Parathyroid adenoma (tissue), 2 donors: ENCODE measurements around the gene PRKCA.
A peak's percentile ranks its signal among the peaks of the same experiment; 100 is the strongest.

ENCODE experiments used
- H2AFZ ChIP-seq: fragments of 300-600 bp; sonication (generic); one replicate; pipeline ENCODE4 v1.7.0; 2017; ENCODE audit warnings: antibody characterized with exemption, mild to moderate bottlenecking
- H3K27ac ChIP-seq: fragments of 300-600 bp; sonication (generic); one replicate; pipeline ENCODE4 v1.7.0; 2017
- H3K27me3 ChIP-seq: fragments of 300-600 bp; sonication (generic); one replicate; pipeline ENCODE4 v1.7.0; 2017; ENCODE audit warnings: low read length; ENCODE audit not compliant: control insufficient read depth, insufficient read depth
- H3K36me3 ChIP-seq: fragments of 300-600 bp; sonication (generic); one replicate; pipeline ENCODE4 v1.7.0; 2017; ENCODE audit warnings: low read length; ENCODE audit not compliant: control insufficient read depth, insufficient read depth
- H3K4me1 ChIP-seq: fragments of 300-600 bp; sonication (generic); one replicate; pipeline ENCODE4 v1.7.0; 2017; ENCODE audit warnings: control low read depth
- H3K4me2 ChIP-seq: fragments of 300-600 bp; sonication (generic); one replicate; pipeline ENCODE4 v1.7.0; 2017; ENCODE audit warnings: low read length
- H3K4me3 ChIP-seq: fragments of 300-600 bp; sonication (generic); one replicate; pipeline ENCODE4 v1.7.0; 2017; ENCODE audit warnings: low read depth, low read length
- H3K79me2 ChIP-seq: fragments of 300-600 bp; sonication (generic); one replicate; pipeline ENCODE4 v1.7.0; 2017; ENCODE audit warnings: control low read depth
- H3K9ac ChIP-seq: fragments of 300-600 bp; sonication (generic); one replicate; pipeline ENCODE4 v1.7.0; 2017; ENCODE audit warnings: mild to moderate bottlenecking
- H3K9me3 ChIP-seq: fragments of 300-600 bp; sonication (generic); one replicate; pipeline ENCODE4 v1.7.0; 2017; ENCODE audit warnings: low read length; ENCODE audit not compliant: control insufficient read depth
- TF ChIP-seq, protein P1 (sequence below): fragments of 300-600 bp; sonication (generic); IDR thresholded peaks from one replicate; pipeline ENCODE4 v1.7.0; 2017; ENCODE audit warnings: antibody characterized with exemption, mild to moderate bottlenecking
- donor health status: primary hyperparathyroidism.

The PRKCA gene

DNA sequence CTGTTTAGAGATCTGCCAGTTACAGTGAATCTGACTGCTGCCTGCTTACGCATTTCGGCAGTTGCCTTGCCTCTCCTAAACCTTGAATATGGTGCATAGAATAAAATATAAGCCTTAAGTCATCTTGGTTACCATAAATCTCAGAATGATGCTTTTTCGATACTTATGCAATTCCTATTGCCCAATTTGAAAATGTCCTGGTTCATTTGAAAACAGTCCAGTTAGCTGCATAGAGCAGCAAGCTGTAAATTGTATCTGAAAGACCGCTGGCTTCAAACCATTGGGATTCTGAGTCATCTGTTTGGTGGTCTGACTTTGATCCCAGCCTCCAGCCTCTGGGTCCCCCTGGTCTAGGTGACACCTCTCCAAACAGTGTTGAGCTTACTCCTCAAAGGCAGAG, 2.7 kb upstream of the PRKCA start:
- H3K79me2 ChIP-seq, result no peaks in the 10 kb centered on the region
- H3K9ac ChIP-seq, result no peak overlapping the region
- no peaks in the 10 kb centered on the region for H3K27me3 ChIP-seq
- H3K4me3 ChIP-seq, result no peak overlapping the region
- H3K4me1 ChIP-seq, result no peaks in the 10 kb centered on the region
- H3K27ac ChIP-seq, result no peak overlapping the region
- H3K4me2 ChIP-seq, result no peak overlapping the region
- TF ChIP-seq, protein P1, sequence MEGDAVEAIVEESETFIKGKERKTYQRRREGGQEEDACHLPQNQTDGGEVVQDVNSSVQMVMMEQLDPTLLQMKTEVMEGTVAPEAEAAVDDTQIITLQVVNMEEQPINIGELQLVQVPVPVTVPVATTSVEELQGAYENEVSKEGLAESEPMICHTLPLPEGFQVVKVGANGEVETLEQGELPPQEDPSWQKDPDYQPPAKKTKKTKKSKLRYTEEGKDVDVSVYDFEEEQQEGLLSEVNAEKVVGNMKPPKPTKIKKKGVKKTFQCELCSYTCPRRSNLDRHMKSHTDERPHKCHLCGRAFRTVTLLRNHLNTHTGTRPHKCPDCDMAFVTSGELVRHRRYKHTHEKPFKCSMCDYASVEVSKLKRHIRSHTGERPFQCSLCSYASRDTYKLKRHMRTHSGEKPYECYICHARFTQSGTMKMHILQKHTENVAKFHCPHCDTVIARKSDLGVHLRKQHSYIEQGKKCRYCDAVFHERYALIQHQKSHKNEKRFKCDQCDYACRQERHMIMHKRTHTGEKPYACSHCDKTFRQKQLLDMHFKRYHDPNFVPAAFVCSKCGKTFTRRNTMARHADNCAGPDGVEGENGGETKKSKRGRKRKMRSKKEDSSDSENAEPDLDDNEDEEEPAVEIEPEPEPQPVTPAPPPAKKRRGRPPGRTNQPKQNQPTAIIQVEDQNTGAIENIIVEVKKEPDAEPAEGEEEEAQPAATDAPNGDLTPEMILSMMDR, result no peak
- H2AFZ ChIP-seq, result no peak overlapping the region
- no peaks in the 10 kb centered on the region for H3K36me3 ChIP-seq
- H3K9me3 ChIP-seq, result no peaks in the 10 kb centered on the region

DNA sequence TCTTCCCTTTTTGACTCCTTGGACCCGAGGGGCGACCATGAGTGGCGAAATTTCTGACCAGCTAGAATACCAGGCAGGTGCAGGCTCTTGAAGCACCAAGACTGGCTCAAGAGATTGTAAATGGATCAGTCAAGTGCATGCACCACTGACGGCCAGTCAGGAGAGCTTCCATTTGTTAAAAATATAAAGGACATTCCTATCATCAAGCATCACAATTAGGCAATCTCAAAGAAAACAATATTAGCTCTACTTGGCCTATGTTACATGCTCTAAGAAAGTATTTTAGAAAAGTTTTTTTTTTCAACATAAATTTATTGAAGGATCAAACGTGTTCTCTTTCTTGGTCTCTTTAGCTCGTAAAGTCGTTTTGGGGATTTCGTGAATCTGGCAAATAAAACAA, 1.5 kb upstream of the PRKCA start:
- H3K4me1 ChIP-seq, result no peaks in the 10 kb centered on the region
- H3K79me2 ChIP-seq, result no peaks in the 10 kb centered on the region
- H3K4me3 ChIP-seq, result no peak overlapping the region
- no peak overlapping the region for H3K4me2 ChIP-seq
- H3K27ac ChIP-seq, result no peak overlapping the region
- H3K36me3 ChIP-seq, result no peaks in the 10 kb centered on the region
- no peaks in the 10 kb centered on the region for H3K9me3 ChIP-seq
- H2AFZ ChIP-seq, result no peak overlapping the region
- TF ChIP-seq, protein P1, result no peak
- H3K9ac ChIP-seq, result no peak overlapping the region
- H3K27me3 ChIP-seq, result no peaks in the 10 kb centered on the region

DNA sequence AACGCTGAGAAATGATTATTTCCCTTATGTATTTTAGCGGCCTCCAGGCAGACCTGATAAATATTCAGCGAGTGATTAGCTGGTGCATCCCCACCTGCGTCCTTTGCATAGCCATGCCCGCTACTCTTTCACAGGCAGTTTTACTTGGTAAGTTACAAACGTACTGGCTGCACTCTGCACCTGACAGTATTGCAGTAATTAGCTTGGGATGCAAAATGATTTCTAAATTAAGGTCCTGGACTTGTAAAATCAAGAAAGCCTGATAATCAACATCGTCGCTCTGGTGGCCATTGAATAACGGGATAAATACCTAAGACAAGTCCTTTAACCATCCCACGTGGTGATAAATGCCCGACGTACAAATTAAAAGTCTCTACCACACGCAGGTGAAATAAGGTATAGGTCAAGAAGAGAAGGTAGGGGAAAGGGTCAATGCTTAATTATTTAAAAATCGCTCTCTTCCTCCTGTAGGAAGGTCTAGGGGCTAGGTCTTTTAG, 998 bp upstream of the PRKCA start:
- Histone ChIP-seq H3K36me3 (no peaks in the 10 kb centered on the region), H3K9ac (no peak overlapping the region), H3K9me3 (no peaks in the 10 kb centered on the region), H3K27ac (no peak overlapping the region), H2AFZ (peak overlapping the region; percentile 98), H3K27me3 (no peaks in the 10 kb centered on the region), H3K4me2 (peak overlapping the region; percentile 91), H3K4me1 (no peaks in the 10 kb centered on the region), H3K4me3 (peak overlapping the region; percentile 64), H3K79me2 (no peaks in the 10 kb centered on the region)
- TF ChIP-seq, protein P1, result no peak

DNA sequence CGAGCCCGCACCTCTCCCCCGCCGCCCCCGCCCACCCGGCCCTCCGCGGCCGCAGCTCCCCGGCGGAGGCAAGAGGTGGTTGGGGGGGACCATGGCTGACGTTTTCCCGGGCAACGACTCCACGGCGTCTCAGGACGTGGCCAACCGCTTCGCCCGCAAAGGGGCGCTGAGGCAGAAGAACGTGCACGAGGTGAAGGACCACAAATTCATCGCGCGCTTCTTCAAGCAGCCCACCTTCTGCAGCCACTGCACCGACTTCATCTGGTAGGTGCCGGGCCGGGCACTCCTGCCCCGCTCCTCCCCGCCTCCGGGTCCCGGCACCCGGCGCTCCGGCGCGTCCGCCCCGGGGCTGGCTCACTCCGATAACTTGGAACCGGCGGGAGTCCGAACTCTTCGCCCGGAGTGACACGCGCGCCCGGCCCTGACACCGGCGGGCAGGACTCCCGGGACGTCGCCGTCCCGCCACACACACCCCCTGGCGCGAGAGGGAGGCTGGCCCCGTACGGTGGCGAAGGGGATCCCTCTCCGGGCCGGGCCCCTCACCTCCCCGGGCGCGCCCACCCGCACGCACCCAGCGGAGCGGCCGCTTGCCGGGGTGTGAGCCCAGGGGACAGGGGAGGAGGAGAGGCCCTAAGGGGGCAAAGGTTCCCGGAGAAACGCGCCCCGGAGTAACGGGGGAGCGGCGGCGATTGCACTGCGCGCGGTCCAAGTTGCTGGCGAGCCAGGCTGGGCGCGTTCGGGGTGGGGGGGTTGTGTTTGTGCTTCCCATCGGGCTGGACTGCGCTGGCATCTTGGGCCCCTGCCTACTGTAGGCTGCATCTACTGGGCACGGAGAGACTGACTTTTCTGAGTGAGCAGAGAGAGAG, 581 bp downstream of the PRKCA start:
- H3K4me1 ChIP-seq, result no peaks in the 10 kb centered on the region
- H3K4me2 ChIP-seq, result peak overlapping the region; percentile 86
- peak overlapping the region; percentile 93 for H2AFZ ChIP-seq
- H3K79me2 ChIP-seq, result no peaks in the 10 kb centered on the region
- no peak overlapping the region for H3K9ac ChIP-seq
- peak overlapping the region; percentile 60 for H3K4me3 ChIP-seq
- H3K27ac ChIP-seq, result no peak overlapping the region
- no peaks in the 10 kb centered on the region for H3K9me3 ChIP-seq
- H3K36me3 ChIP-seq, result no peaks in the 10 kb centered on the region
- TF ChIP-seq, protein P1, result no peak
- no peaks in the 10 kb centered on the region for H3K27me3 ChIP-seq
